Measurements from ENCODE around the gene MDN1.

The MDN1 gene

DNA sequence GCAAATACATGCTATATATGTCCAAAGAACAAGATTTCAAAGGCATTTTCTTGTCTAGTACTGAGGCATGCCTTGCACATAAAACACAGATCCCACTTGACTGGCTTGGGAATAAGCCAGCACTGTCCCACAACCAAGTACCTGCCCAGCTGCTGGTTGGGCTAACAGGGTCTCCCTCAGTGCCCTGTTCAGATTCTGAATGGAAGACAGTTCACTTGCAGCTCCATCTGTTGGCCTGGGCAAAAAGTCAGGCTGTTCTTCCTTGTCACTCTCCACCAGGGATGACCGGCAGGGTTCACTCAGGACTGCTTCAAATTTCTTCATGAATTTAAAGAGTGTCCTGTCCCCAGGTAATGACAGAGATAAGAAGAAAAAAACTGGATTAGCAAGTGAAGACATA is 136.6 kb downstream of the MDN1 start:
- Mint-ChIP-seq H3K36me3 (ENCODE audit: low read depth) (peaks cover 97% of the 10 kb centered on the region), H3K9me3 (no peaks in the 10 kb centered on the region), H3K4me1 (ENCODE audit: low read depth) (no peaks in the 10 kb centered on the region), H3K4me3 (no peak overlapping the region), H3K27me3 (no peaks in the 10 kb centered on the region), H3K27ac (no peak overlapping the region)
- DNase-seq = no peak

GRCh38 chr6:89681983-89682564 is 137.5 kb downstream of the MDN1 start:
- no peaks in the 10 kb centered on the region for H3K27me3 Mint-ChIP-seq
- DNase-seq = no peak
- no peaks in the 10 kb centered on the region for H3K4me1 Mint-ChIP-seq (ENCODE audit: low read depth)
- no peak overlapping the region for H3K4me3 Mint-ChIP-seq
- no peak overlapping the region for H3K27ac Mint-ChIP-seq
- peaks cover 97% of the 10 kb centered on the region for H3K36me3 Mint-ChIP-seq (ENCODE audit: low read depth)
- no peaks in the 10 kb centered on the region for H3K9me3 Mint-ChIP-seq

DNA sequence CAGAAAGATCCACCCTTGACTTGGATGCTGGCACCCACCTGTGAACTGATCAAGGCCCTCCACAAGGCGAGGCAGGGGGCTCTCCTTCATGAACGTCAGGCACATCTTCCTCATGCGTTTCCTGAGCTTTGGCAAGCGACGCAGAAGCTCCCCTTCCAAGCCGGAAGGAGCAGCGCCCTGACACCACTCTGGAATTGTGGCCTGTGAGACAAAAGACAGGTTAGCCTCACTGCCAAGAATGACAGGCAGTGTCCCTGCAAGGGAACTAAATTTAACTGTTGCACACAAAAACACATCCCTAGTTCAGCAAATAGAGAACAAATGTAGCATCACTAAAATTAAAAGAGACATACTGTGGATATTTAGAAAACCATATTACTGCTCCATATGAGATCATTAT is 139.0 kb downstream of the MDN1 start:
- Mint-ChIP-seq H3K27me3 (no peaks in the 10 kb centered on the region), H3K4me1 (ENCODE audit: low read depth) (no peaks in the 10 kb centered on the region), H3K9me3 (no peaks in the 10 kb centered on the region), H3K4me3 (no peak overlapping the region), H3K36me3 (ENCODE audit: low read depth) (peaks cover 98% of the 10 kb centered on the region), H3K27ac (no peak overlapping the region)
- DNase-seq = no peak

DNA sequence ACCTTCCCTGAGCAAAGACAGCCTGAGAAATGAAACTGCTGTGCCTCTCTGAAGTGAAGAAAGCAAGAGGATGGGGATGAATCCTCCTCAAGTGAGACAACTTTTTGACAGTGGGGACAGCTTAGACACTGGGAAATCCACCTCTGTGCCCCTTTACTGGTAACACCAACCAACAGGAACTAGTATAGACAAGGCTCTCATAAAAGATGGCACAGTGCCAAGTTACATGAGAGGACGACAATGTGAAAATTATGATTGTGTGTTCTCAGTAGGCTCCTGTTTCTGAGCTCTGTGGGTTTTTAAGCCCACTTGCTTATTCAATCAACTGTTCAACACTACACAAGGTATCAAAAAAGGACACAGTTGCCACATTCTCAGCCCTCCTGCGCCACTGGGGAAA is 139.4 kb downstream of the MDN1 start:
- Mint-ChIP-seq H3K9me3 (no peaks in the 10 kb centered on the region), H3K4me1 (ENCODE audit: low read depth) (no peaks in the 10 kb centered on the region), H3K4me3 (no peak overlapping the region), H3K27me3 (no peaks in the 10 kb centered on the region), H3K27ac (no peak overlapping the region), H3K36me3 (ENCODE audit: low read depth) (peaks cover 98% of the 10 kb centered on the region)
- no peak for DNase-seq

- no peaks in the 10 kb centered on the region for H3K9me3 Mint-ChIP-seq
- H3K36me3 Mint-ChIP-seq (ENCODE audit: low read depth) = peaks cover 98% of the 10 kb centered on the region
- H3K4me1 Mint-ChIP-seq (ENCODE audit: low read depth) = no peaks in the 10 kb centered on the region
- no peaks in the 10 kb centered on the region for H3K27me3 Mint-ChIP-seq
- H3K27ac Mint-ChIP-seq = peak overlapping the region; percentile 26
- DNase-seq = no peak
- H3K4me3 Mint-ChIP-seq = no peak overlapping the region
These were observed 140.1 kb downstream of the MDN1 start for GRCh38 chr6:89679215-89680120.

- no peak overlapping the region for H3K27ac Mint-ChIP-seq
- no peaks in the 10 kb centered on the region for H3K27me3 Mint-ChIP-seq
- peaks cover 97% of the 10 kb centered on the region for H3K36me3 Mint-ChIP-seq (ENCODE audit: low read depth)
- no peaks in the 10 kb centered on the region for H3K9me3 Mint-ChIP-seq
- DNase-seq = no peak
- H3K4me3 Mint-ChIP-seq = no peak overlapping the region
- H3K4me1 Mint-ChIP-seq (ENCODE audit: low read depth) = no peaks in the 10 kb centered on the region
These were observed 141.1 kb downstream of the MDN1 start for GRCh38 chr6:89678531-89678930.

DNA sequence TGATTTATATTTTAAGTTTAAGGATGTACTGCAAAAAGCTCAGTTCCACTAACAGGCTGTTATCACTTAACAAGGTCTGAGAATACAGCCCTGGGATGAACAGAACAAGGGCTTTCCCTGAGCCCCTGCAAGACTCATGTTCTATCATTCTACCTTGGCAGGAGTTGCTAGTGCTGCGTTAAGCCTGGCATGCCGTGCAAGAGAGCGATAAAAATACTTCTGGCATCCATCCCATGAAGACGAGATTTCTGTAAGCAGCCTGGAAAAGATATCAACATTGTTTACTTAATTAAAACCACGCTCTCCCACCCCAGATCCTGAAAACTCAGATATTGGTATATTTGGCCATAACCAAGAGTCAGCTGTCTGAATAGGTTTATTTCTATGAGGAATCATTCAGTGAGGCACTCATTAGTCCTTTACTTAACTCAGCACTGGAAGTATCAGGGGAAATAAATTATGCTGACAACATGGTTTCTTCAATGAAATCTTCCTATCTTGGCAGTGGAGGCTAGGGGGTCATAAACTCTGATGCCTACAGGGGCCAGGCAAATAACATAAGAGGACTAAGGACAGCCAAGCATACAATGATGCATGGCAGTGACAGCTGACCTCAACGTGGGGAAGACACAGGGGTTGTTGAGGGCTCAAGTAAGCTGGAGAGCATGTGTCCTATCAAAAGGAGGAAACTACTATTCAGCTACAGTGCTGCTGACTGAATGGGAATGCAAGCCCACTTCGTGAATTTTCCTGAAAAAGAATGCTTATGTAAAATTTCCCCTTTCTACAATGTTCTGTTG is 143.4 kb downstream of the MDN1 start:
- Mint-ChIP-seq H3K4me3 (no peak overlapping the region), H3K27me3 (no peaks in the 10 kb centered on the region), H3K9me3 (no peaks in the 10 kb centered on the region), H3K27ac (no peak overlapping the region), H3K36me3 (ENCODE audit: low read depth) (peaks cover 95% of the 10 kb centered on the region), H3K4me1 (ENCODE audit: low read depth) (no peaks in the 10 kb centered on the region)
- no peak for DNase-seq

DNA sequence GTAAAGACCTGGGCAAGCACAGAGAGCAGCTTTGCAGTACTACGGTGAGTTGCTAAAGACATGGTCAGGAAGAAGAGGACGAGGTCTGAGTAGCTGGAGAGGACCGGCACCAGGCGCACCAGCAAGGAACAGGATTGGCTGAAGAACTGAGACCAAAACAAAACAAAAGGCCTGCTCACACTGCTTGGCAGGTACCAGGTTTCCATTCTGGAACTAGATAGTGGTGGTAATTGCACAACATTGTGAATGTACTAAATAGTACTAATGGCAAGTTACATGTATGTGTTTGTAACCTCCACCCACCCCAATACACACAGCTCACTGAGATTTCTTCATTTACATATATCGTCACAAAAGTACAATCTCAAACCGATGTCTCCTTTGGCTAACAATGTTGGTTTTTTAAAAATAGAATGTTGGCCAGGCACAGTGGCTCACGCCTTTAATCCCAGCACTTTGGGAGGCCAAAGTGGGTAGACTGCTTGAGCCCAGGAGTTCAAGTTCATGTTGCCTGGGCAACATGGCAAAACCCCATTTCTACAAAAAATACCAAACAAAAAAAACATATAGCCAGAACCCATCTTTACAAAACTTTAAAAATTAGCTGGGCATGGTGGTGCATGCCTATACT is 148.5 kb downstream of the MDN1 start:
- H3K36me3 Mint-ChIP-seq (ENCODE audit: low read depth) = peaks cover 95% of the 10 kb centered on the region
- H3K9me3 Mint-ChIP-seq = no peaks in the 10 kb centered on the region
- H3K27ac Mint-ChIP-seq = no peak overlapping the region
- no peaks in the 10 kb centered on the region for H3K27me3 Mint-ChIP-seq
- no peak for DNase-seq
- no peak overlapping the region for H3K4me3 Mint-ChIP-seq
- H3K4me1 Mint-ChIP-seq (ENCODE audit: low read depth) = no peaks in the 10 kb centered on the region

DNA sequence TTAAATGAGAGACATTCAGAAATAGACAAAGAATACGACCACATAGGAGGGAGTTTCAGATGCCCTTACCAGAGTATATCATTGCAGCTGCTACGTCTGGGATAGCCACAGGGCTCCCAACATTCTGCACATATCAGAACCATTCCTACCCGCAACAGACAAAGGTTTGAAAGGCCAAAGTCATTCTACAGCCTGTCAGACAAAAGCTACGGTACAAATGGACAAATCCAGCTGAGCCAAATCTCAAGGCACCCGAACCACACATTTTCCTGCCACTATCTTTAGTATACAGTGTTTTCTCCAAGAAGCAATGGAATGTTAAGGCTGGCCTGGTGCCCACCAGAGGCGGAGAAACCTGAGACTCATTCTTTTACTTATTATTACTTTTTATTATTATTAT is 150.6 kb downstream of the MDN1 start:
- Mint-ChIP-seq H3K27me3 (no peaks in the 10 kb centered on the region), H3K4me3 (no peak overlapping the region), H3K4me1 (ENCODE audit: low read depth) (no peaks in the 10 kb centered on the region), H3K9me3 (no peaks in the 10 kb centered on the region), H3K27ac (no peak overlapping the region), H3K36me3 (ENCODE audit: low read depth) (peaks cover 93% of the 10 kb centered on the region)
- no peak for DNase-seq

DNA sequence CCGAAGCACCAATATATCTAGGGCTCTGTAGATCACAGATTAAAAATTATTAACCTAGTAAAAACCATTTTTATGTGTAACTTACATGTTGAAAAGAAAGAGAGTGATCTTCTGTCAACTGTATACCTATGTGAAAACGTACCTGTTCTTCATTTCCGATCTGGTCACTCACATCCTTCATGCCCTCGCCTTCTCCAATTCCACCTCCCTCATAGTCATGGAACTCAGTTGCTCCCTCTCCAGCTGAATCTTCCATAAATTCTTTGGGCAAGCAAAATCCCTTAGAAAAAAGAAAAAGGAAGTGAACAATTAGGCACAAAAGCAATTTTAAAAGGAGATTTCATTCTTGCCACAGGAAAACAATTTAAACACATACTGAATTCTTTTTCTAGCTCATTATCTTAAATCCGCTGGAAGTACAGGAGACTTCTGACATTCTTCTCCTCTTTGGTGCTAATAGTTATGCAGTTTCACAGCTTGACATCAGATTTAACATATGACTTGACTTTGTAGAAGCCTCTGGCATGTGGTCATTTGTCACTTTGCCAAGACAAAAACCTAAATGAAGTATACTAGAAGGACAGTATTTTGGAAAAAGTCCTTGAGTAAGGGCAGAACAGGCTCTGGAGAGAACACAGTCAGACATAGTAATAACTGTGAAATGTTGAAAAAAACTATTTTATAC is 151.6 kb downstream of the MDN1 start:
- no peak overlapping the region for H3K4me3 Mint-ChIP-seq
- peaks cover 95% of the 10 kb centered on the region for H3K36me3 Mint-ChIP-seq (ENCODE audit: low read depth)
- no peaks in the 10 kb centered on the region for H3K9me3 Mint-ChIP-seq
- no peaks in the 10 kb centered on the region for H3K4me1 Mint-ChIP-seq (ENCODE audit: low read depth)
- H3K27me3 Mint-ChIP-seq = no peaks in the 10 kb centered on the region
- H3K27ac Mint-ChIP-seq = peak overlapping the region; percentile 26
- no peak for DNase-seq

GRCh38 chr6:89662659-89663223 is 156.9 kb downstream of the MDN1 start:
- no peaks in the 10 kb centered on the region for H3K4me1 Mint-ChIP-seq (ENCODE audit: low read depth)
- peaks cover 97% of the 10 kb centered on the region for H3K36me3 Mint-ChIP-seq (ENCODE audit: low read depth)
- H3K9me3 Mint-ChIP-seq = no peaks in the 10 kb centered on the region
- no peak overlapping the region for H3K4me3 Mint-ChIP-seq
- peak overlapping the region; percentile 39 for H3K27ac Mint-ChIP-seq
- DNase-seq = no peak
- H3K27me3 Mint-ChIP-seq = no peaks in the 10 kb centered on the region

DNA sequence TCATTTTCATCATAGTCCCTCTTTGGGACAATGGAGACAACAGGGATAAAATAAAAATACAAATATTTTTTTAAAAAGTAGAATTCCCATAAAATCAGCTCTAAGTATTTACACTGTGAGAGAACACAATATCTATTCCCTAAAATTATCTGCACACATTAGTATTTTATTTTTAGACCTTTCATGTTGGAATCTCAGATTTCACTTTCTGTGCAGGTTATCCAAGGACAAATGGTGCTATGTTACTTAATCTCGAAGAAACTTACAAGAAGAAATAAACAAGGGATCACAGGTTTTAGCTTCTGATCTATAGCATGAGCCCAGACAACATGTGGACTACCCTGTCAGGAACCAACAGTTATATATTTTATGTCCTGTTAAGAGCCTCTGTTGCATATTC is 158.0 kb downstream of the MDN1 start:
- Mint-ChIP-seq H3K4me3 (no peak overlapping the region), H3K4me1 (ENCODE audit: low read depth) (no peaks in the 10 kb centered on the region), H3K9me3 (no peaks in the 10 kb centered on the region), H3K27me3 (no peaks in the 10 kb centered on the region), H3K36me3 (ENCODE audit: low read depth) (peaks cover 97% of the 10 kb centered on the region), H3K27ac (no peak overlapping the region)
- DNase-seq = no peak

GRCh38 chr6:89660981-89661380 is 158.6 kb downstream of the MDN1 start:
- DNase-seq = no peak
- H3K4me3 Mint-ChIP-seq = no peak overlapping the region
- no peak overlapping the region for H3K27ac Mint-ChIP-seq
- H3K4me1 Mint-ChIP-seq (ENCODE audit: low read depth) = no peaks in the 10 kb centered on the region
- no peaks in the 10 kb centered on the region for H3K9me3 Mint-ChIP-seq
- peaks cover 97% of the 10 kb centered on the region for H3K36me3 Mint-ChIP-seq (ENCODE audit: low read depth)
- H3K27me3 Mint-ChIP-seq = no peaks in the 10 kb centered on the region

Data from activated T-cell treated with anti-CD3 and anti-CD28 coated beads, Interleukin-2, amount 50 U/mL, for 24 hours (primary cell).